Natural killer cell treated with Interleukin-12 subunit alpha and Interleukin-12 subunit beta and Interleukin-15 and Interleukin-18, amount 100 ng/mL, for 72 hours (primary cell): ENCODE data around the gene MYCN. TPM values are rescaled to one million over a fixed set of nuclear protein-coding genes. Genes with fewer than 3 reads are reported as not detected.
A peak's percentile ranks its signal among the peaks of the same experiment; 100 is the strongest.

Experiments
- ATAC-seq, 2 donors: fragments of 150-1000 bp; cut with Tn5 transposase in 1 of 2; sonication (Bioruptor Pico), chemical (Tn5 transposase) in 1 of 2; 2 replicates each; pipeline ENCODE4 v1.10.0; 2021
- DNase-seq: peaks from one replicate; pipeline ENCODE4 v3.0.0; 2022; ENCODE audit warnings: low spot score
- H3K27ac Mint-ChIP-seq, 2 donors: 1 replicate in 1 of 2; 2 replicates in 1 of 2; pipeline ENCODE4 v1.8.0; 2022; ENCODE audit warnings: mixed read lengths in 2 of 2, mild to moderate bottlenecking in 1 of 2, moderate library complexity in 1 of 2
- H3K27me3 Mint-ChIP-seq, 2 donors: 1 replicate in 1 of 2; 2 replicates in 1 of 2; pipeline ENCODE4 v1.8.0; 2022; ENCODE audit warnings: mixed read lengths in 2 of 2
- H3K36me3 Mint-ChIP-seq: one replicate; pipeline ENCODE4 v1.8.0; 2022; ENCODE audit warnings: mixed read lengths
- H3K4me1 Mint-ChIP-seq, 2 donors: 1 replicate in 1 of 2; 2 replicates in 1 of 2; pipeline ENCODE4 v1.8.0; 2022; ENCODE audit warnings: low read depth in 2 of 2, mixed read lengths in 2 of 2, mild to moderate bottlenecking in 1 of 2
- H3K4me3 Mint-ChIP-seq: one replicate; pipeline ENCODE4 v1.8.0; 2022; ENCODE audit warnings: mixed read lengths
- H3K9me3 Mint-ChIP-seq: 2 replicates; pipeline ENCODE4 v1.8.0; 2022; ENCODE audit warnings: mixed read lengths
- total RNA-seq, 2 donors: library from RNA; stranded (reverse); gene quantifications; one replicate each; pipeline ENCODE4 v1.2.3, GENCODE V29; 2022

MYCN gene
- total RNA-seq, 2 donors from 2014 or later: not detected

- no peaks in the 10 kb centered on the region for H3K27me3 Mint-ChIP-seq
- ATAC-seq (no peak), DNase-seq (no peak)
- no peak overlapping the region for H3K4me3 Mint-ChIP-seq
- no peak overlapping the region for H3K27ac Mint-ChIP-seq
- no peaks in the 10 kb centered on the region for H3K4me1 Mint-ChIP-seq
- H3K36me3 Mint-ChIP-seq: no peaks in the 10 kb centered on the region
- H3K9me3 Mint-ChIP-seq: no peaks in the 10 kb centered on the region
Measured at GRCh38 chr2:15984368-15985255, 44.3 kb downstream of the MYCN start.

GRCh38 chr2:15985531-15985930, 45.2 kb downstream of the MYCN start:
- Mint-ChIP-seq H3K4me1 (no peaks in the 10 kb centered on the region), H3K9me3 (no peaks in the 10 kb centered on the region), H3K36me3 (no peaks in the 10 kb centered on the region), H3K27me3 (no peaks in the 10 kb centered on the region), H3K4me3 (no peak overlapping the region), H3K27ac (no peak overlapping the region)
- ATAC-seq: peak in 1 of 2 donors; percentile 13
- no peak for DNase-seq

- no peak overlapping the region for H3K4me3 Mint-ChIP-seq
- no peak overlapping the region for H3K27ac Mint-ChIP-seq
- no peak for ATAC-seq
- no peak for DNase-seq
- H3K9me3 Mint-ChIP-seq: no peaks in the 10 kb centered on the region
- no peaks in the 10 kb centered on the region for H3K4me1 Mint-ChIP-seq
- no peaks in the 10 kb centered on the region for H3K36me3 Mint-ChIP-seq
- no peaks in the 10 kb centered on the region for H3K27me3 Mint-ChIP-seq
Measured at GRCh38 chr2:15986068-15986560, 45.8 kb downstream of the MYCN start.

DNA sequence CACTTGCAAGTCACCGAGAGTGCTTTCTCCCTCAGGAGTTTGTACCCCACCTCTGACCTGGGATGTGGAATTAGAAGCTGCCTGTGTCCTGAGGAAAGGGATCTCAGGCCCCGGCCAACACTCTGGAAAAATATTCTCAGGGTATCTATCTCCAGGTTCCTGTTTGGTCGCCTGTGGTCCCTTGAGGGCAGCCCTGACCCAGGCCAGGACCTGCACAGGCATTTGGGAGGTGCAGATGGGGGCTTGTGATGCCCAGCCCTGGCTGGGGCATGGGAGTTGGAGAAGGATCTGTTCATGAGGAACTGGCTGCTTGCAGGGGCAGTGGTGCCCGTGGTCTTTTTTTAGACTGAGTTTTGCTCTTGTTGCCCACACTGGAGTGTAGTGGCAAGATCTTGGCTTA, 46.3 kb downstream of the MYCN start:
- H3K27me3 Mint-ChIP-seq: no peaks in the 10 kb centered on the region

GRCh38 chr2:15988733-15989132, 48.4 kb downstream of the MYCN start:
- Mint-ChIP-seq H3K9me3 (no peaks in the 10 kb centered on the region), H3K27ac (no peak overlapping the region), H3K4me3 (no peak overlapping the region), H3K36me3 (no peaks in the 10 kb centered on the region), H3K27me3 (peaks cover 0 to 3% of the 10 kb centered on the region in 2 donors), H3K4me1 (no peaks in the 10 kb centered on the region)
- no peak for ATAC-seq
- no peak for DNase-seq

More for the DNA sequence above, 46.3 kb downstream of the MYCN start:
- H3K4me1 Mint-ChIP-seq: no peaks in the 10 kb centered on the region
- H3K9me3 Mint-ChIP-seq: no peaks in the 10 kb centered on the region
- no peaks in the 10 kb centered on the region for H3K36me3 Mint-ChIP-seq
- no peak overlapping the region for H3K4me3 Mint-ChIP-seq
- DNase-seq: no peak
- no peak overlapping the region for H3K27ac Mint-ChIP-seq
- ATAC-seq: no peak

- H3K27me3 Mint-ChIP-seq: peaks cover under 1 to 3% of the 10 kb centered on the region in 2 donors
- no peaks in the 10 kb centered on the region for H3K9me3 Mint-ChIP-seq
- DNase-seq (no peak), ATAC-seq (no peak)
- H3K27ac Mint-ChIP-seq: no peak overlapping the region
- H3K36me3 Mint-ChIP-seq: no peaks in the 10 kb centered on the region
- no peaks in the 10 kb centered on the region for H3K4me1 Mint-ChIP-seq
- no peak overlapping the region for H3K4me3 Mint-ChIP-seq
Measured at GRCh38 chr2:15989559-15989958, 49.2 kb downstream of the MYCN start.

- ATAC-seq (no peak), DNase-seq (no peak)
- H3K27ac Mint-ChIP-seq: no peak overlapping the region
- no peaks in the 10 kb centered on the region for H3K4me1 Mint-ChIP-seq
- H3K9me3 Mint-ChIP-seq: no peaks in the 10 kb centered on the region
- H3K4me3 Mint-ChIP-seq: no peak overlapping the region
- no peaks in the 10 kb centered on the region for H3K36me3 Mint-ChIP-seq
- H3K27me3 Mint-ChIP-seq: peaks cover 5 to 7% of the 10 kb centered on the region in 2 donors
Measured at GRCh38 chr2:15990151-15991101, 50.1 kb downstream of the MYCN start.

GRCh38 chr2:15991231-15991630, 50.9 kb downstream of the MYCN start:
- Mint-ChIP-seq H3K27me3 (peaks cover 5 to 7% of the 10 kb centered on the region in 2 donors), H3K9me3 (no peaks in the 10 kb centered on the region), H3K36me3 (no peaks in the 10 kb centered on the region), H3K27ac (no peak overlapping the region), H3K4me1 (no peaks in the 10 kb centered on the region), H3K4me3 (no peak overlapping the region)
- no peak for ATAC-seq
- DNase-seq: no peak

GRCh38 chr2:15992457-15993231, 52.3 kb downstream of the MYCN start:
- no peak for DNase-seq
- Mint-ChIP-seq H3K27ac (no peak overlapping the region), H3K4me1 (no peaks in the 10 kb centered on the region), H3K4me3 (no peak overlapping the region), H3K9me3 (no peaks in the 10 kb centered on the region), H3K27me3 (peaks cover 7% of the 10 kb centered on the region in 2 donors), H3K36me3 (no peaks in the 10 kb centered on the region)
- no peak for ATAC-seq

GRCh38 chr2:15993232-15993610, 52.9 kb downstream of the MYCN start:
- no peaks in the 10 kb centered on the region for H3K4me1 Mint-ChIP-seq
- no peak overlapping the region for H3K27ac Mint-ChIP-seq
- ATAC-seq (no peak), DNase-seq (no peak)
- H3K27me3 Mint-ChIP-seq: peaks cover 7% of the 10 kb centered on the region in 2 donors
- H3K36me3 Mint-ChIP-seq: no peaks in the 10 kb centered on the region
- H3K9me3 Mint-ChIP-seq: no peaks in the 10 kb centered on the region
- H3K4me3 Mint-ChIP-seq: no peak overlapping the region

- Mint-ChIP-seq H3K9me3 (no peaks in the 10 kb centered on the region), H3K36me3 (no peaks in the 10 kb centered on the region), H3K4me3 (no peak overlapping the region), H3K27me3 (peaks cover 7% of the 10 kb centered on the region in 2 donors), H3K4me1 (no peaks in the 10 kb centered on the region), H3K27ac (no peak overlapping the region)
- no peak for ATAC-seq
- no peak for DNase-seq
Measured at GRCh38 chr2:15993666-15994065, 53.3 kb downstream of the MYCN start.

GRCh38 chr2:15995603-15996002, 55.3 kb downstream of the MYCN start:
- Mint-ChIP-seq H3K4me3 (no peak overlapping the region), H3K27me3 (peaks cover 9 to 14% of the 10 kb centered on the region in 2 donors), H3K36me3 (no peaks in the 10 kb centered on the region), H3K4me1 (no peaks in the 10 kb centered on the region), H3K27ac (no peak overlapping the region), H3K9me3 (no peaks in the 10 kb centered on the region)
- ATAC-seq (no peak), DNase-seq (no peak)
